ENCODE measurements around the gene SPG11.

Gene SPG11

DNA sequence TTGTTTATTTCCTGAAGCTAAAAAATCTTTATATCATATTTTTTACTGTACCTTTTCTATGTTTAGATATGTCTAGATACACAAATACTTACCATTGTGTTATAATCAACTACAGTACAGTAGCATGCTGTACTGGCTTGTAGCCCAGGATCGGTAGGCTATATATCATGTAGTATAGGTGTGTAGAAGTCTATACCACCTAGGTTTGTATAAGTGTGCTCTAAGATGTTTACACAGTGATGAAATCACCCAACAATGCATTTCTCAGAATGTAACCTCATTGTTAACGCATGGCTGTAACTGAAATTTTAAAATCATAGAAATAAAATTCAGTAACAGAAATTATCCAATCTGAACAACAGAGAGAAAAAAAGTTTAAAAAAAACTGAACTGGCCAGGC is 83.4 kb downstream of the SPG11 start:
- Histone ChIP-seq H4K91ac (ENCODE audit: low read depth, low read length, poor library complexity) (no peak overlapping the region), H3K27me3 (ENCODE audit: control insufficient read depth in 3 of 3, insufficient read depth in 3 of 3, low read depth in 1 of 3, low read length in 3 of 3) (no peaks in the 10 kb centered on the region), H2AK5ac (ENCODE audit: low read depth, low read length) (no peak overlapping the region), H4K8ac (ENCODE audit: low read depth, low read length) (no peak overlapping the region), H3K9me3 (replicated peaks in 1 of 2; ENCODE audit: control insufficient read depth in 2 of 2, insufficient read depth in 1 of 2, low read depth in 1 of 2, low read length in 2 of 2) (no peaks in the 10 kb centered on the region), H2BK12ac (ENCODE audit: low read length) (no peak overlapping the region), H3K4me2 (ENCODE audit: insufficient read depth, low read length, poor library complexity, severe bottlenecking) (no peak overlapping the region), H3K4me1 (ENCODE audit: control insufficient read depth in 2 of 2, insufficient read depth in 1 of 2, low read depth in 1 of 2, low read length in 2 of 2) (no peaks in the 10 kb centered on the region), H3K79me1 (ENCODE audit: low read depth, low read length) (no peaks in the 10 kb centered on the region), H2BK120ac (ENCODE audit: low read depth, low read length) (no peak overlapping the region), H3K14ac (ENCODE audit: low read length) (no peak overlapping the region), H2BK5ac (ENCODE audit: low read length) (no peak overlapping the region), H3K27ac (replicated peaks; ENCODE audit: low read length) (no peak overlapping the region), H3K23ac (ENCODE audit: low read depth, low read length, poor library complexity) (no peak overlapping the region), H3K18ac (ENCODE audit: low read length) (no peak overlapping the region), H3K4me3 (ENCODE audit: low read length in 2 of 2) (no peak overlapping the region), H3K4ac (ENCODE audit: low read length) (no peak overlapping the region), H2BK15ac (ENCODE audit: low read length) (no peak overlapping the region), H3K9ac (ENCODE audit: low read depth, low read length, poor library complexity) (no peak overlapping the region), H3K36me3 (replicated peaks in 1 of 2; ENCODE audit: control insufficient read depth in 2 of 2, insufficient read depth in 2 of 2, low read length in 2 of 2) (peaks cover 6 to 64% of the 10 kb centered on the region in 2 donors), H2AFZ (ENCODE audit: low read length) (no peak overlapping the region)
- no CpG with 5 or more reads among the region's 2 CpGs for WGBS, 2 donors (ENCODE audit: extremely low coverage in 2 of 2, insufficient read length in 2 of 2, insufficient replicate concordance in 1 of 2)
- no peak for DNase-seq (ENCODE audit: low spot score)

DNA sequence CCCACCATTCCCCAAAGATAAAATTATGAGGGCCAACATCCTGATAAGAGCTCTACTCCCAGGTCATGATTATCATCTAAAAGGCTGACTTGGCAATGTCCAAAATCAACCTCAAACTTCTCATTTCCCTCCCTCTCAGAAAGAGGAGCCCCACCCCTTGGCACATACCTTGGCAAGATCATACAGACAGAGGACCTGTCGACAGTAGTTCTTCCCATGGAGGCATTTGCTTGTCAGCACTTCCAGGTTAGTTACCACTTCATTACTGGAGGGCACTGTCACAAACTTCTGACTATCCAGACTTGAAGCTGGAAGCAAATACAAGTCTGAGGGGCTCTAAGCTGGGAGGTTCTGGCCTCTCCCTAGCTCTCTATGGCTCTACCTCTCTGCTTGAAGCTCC is 88.7 kb downstream of the SPG11 start:
- no peak overlapping the region for H2BK5ac ChIP-seq (ENCODE audit: low read length)
- H2AFZ ChIP-seq (ENCODE audit: low read length): no peak overlapping the region
- H3K27ac ChIP-seq (replicated peaks; ENCODE audit: low read length): no peak overlapping the region
- no peak for DNase-seq (ENCODE audit: low spot score)
- no peak overlapping the region for H3K4me3 ChIP-seq (ENCODE audit: low read length in 2 of 2)
- no peak overlapping the region for H3K9ac ChIP-seq (ENCODE audit: low read depth, low read length, poor library complexity)
- H2BK120ac ChIP-seq (ENCODE audit: low read depth, low read length): no peak overlapping the region
- no CpG with 5 or more reads among the region's 1 CpG for WGBS, 2 donors (ENCODE audit: extremely low coverage in 2 of 2, insufficient read length in 2 of 2, insufficient replicate concordance in 1 of 2)
- H3K18ac ChIP-seq (ENCODE audit: low read length): no peak overlapping the region
- H3K4me1 ChIP-seq (ENCODE audit: control insufficient read depth in 2 of 2, insufficient read depth in 1 of 2, low read depth in 1 of 2, low read length in 2 of 2): no peaks in the 10 kb centered on the region
- H2AK5ac ChIP-seq (ENCODE audit: low read depth, low read length): no peak overlapping the region
- peaks cover 2% of the 10 kb centered on the region for H3K79me1 ChIP-seq (ENCODE audit: low read depth, low read length)
- H4K91ac ChIP-seq (ENCODE audit: low read depth, low read length, poor library complexity): no peak overlapping the region
- H3K9me3 ChIP-seq (replicated peaks in 1 of 2; ENCODE audit: control insufficient read depth in 2 of 2, insufficient read depth in 1 of 2, low read depth in 1 of 2, low read length in 2 of 2): no peaks in the 10 kb centered on the region
- no peaks in the 10 kb centered on the region for H3K27me3 ChIP-seq (ENCODE audit: control insufficient read depth in 3 of 3, insufficient read depth in 3 of 3, low read depth in 1 of 3, low read length in 3 of 3)
- H3K23ac ChIP-seq (ENCODE audit: low read depth, low read length, poor library complexity): no peak overlapping the region
- no peak overlapping the region for H2BK15ac ChIP-seq (ENCODE audit: low read length)
- no peak overlapping the region for H3K4ac ChIP-seq (ENCODE audit: low read length)
- H4K8ac ChIP-seq (ENCODE audit: low read depth, low read length): no peak overlapping the region
- no peak overlapping the region for H3K14ac ChIP-seq (ENCODE audit: low read length)
- no peak overlapping the region for H3K4me2 ChIP-seq (ENCODE audit: insufficient read depth, low read length, poor library complexity, severe bottlenecking)
- H3K36me3 ChIP-seq (replicated peaks in 1 of 2; ENCODE audit: control insufficient read depth in 2 of 2, insufficient read depth in 2 of 2, low read length in 2 of 2): peaks cover 13 to 55% of the 10 kb centered on the region in 2 donors
- no peak overlapping the region for H2BK12ac ChIP-seq (ENCODE audit: low read length)

DNA sequence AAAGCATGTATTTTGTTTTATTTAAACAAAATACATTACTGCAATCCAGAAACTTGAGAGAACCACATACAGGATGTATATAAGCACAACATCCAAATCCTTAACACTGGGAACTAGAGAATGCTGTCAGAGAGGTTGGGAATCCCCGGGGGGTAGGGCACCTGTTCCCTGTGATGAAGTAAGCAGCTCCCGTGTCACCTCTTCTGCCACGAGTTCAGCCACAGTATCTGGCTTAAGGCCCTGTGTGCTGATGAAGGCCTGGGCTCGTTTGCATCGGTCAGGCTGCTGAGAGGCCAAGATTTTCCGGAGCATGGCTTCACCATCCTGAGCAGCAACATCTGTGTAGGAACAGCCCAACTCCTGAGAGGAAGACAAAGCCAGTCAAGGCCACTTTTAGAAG is 90.1 kb downstream of the SPG11 start:
- H3K4me2 ChIP-seq (ENCODE audit: insufficient read depth, low read length, poor library complexity, severe bottlenecking): no peak overlapping the region

DNA sequence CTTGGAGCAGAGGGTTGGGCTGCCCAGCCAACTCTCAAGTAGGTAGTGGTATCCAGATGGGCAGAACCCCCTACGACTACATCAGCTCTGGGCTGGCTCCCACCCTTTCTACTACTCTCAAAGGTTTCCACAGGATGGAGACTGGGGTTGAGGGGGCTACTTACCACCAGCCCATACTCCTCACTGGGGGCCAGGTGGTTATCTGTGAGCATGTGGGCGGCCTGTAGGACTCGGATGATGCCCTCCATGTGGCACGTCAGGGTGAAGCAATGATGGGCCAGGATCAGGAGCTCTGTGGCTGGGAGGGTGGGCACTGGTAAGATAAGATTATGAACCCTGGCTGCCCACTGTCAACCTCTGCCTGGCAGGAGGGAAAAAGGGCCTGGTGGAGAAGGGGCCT is 93.1 kb downstream of the SPG11 start:
- DNase-seq (ENCODE audit: low spot score): no peak
- H4K91ac ChIP-seq (ENCODE audit: low read depth, low read length, poor library complexity): no peak overlapping the region
- H2BK15ac ChIP-seq (ENCODE audit: low read length): no peak overlapping the region
- H3K27ac ChIP-seq (replicated peaks; ENCODE audit: low read length): no peak overlapping the region
- no peak overlapping the region for H3K14ac ChIP-seq (ENCODE audit: low read length)
- no peak overlapping the region for H2BK120ac ChIP-seq (ENCODE audit: low read depth, low read length)
- no peak overlapping the region for H4K8ac ChIP-seq (ENCODE audit: low read depth, low read length)
- no peak overlapping the region for H3K4me3 ChIP-seq (ENCODE audit: low read length in 2 of 2)
- H3K4me2 ChIP-seq (ENCODE audit: insufficient read depth, low read length, poor library complexity, severe bottlenecking): no peak overlapping the region
- peaks cover 10 to 11% of the 10 kb centered on the region in 2 donors for H3K9me3 ChIP-seq (replicated peaks in 1 of 2; ENCODE audit: control insufficient read depth in 2 of 2, insufficient read depth in 1 of 2, low read depth in 1 of 2, low read length in 2 of 2)
- H2BK5ac ChIP-seq (ENCODE audit: low read length): no peak overlapping the region
- H3K4ac ChIP-seq (ENCODE audit: low read length): no peak overlapping the region
- no peak overlapping the region for H3K23ac ChIP-seq (ENCODE audit: low read depth, low read length, poor library complexity)
- peaks cover 29 to 88% of the 10 kb centered on the region in 2 donors for H3K36me3 ChIP-seq (replicated peaks in 1 of 2; ENCODE audit: control insufficient read depth in 2 of 2, insufficient read depth in 2 of 2, low read length in 2 of 2)
- peaks cover 2% of the 10 kb centered on the region for H3K79me1 ChIP-seq (ENCODE audit: low read depth, low read length)
- H2BK12ac ChIP-seq (ENCODE audit: low read length): no peak overlapping the region
- no peak overlapping the region for H2AK5ac ChIP-seq (ENCODE audit: low read depth, low read length)
- H2AFZ ChIP-seq (ENCODE audit: low read length): no peak overlapping the region
- no CpG with 5 or more reads among the region's 4 CpGs for WGBS, 2 donors (ENCODE audit: extremely low coverage in 2 of 2, insufficient read length in 2 of 2, insufficient replicate concordance in 1 of 2)
- no peak overlapping the region for H3K9ac ChIP-seq (ENCODE audit: low read depth, low read length, poor library complexity)
- no peaks in the 10 kb centered on the region for H3K4me1 ChIP-seq (ENCODE audit: control insufficient read depth in 2 of 2, insufficient read depth in 1 of 2, low read depth in 1 of 2, low read length in 2 of 2)
- peak overlapping the region; percentile 25 for H3K18ac ChIP-seq (ENCODE audit: low read length)
- no peaks in the 10 kb centered on the region for H3K27me3 ChIP-seq (ENCODE audit: control insufficient read depth in 3 of 3, insufficient read depth in 3 of 3, low read depth in 1 of 3, low read length in 3 of 3)

More for the DNA sequence above, 90.1 kb downstream of the SPG11 start:
- Histone ChIP-seq H3K4ac (ENCODE audit: low read length) (no peak overlapping the region), H3K27ac (replicated peaks; ENCODE audit: low read length) (no peak overlapping the region), H4K91ac (ENCODE audit: low read depth, low read length, poor library complexity) (no peak overlapping the region), H3K9ac (ENCODE audit: low read depth, low read length, poor library complexity) (peak overlapping the region; percentile 21), H3K14ac (ENCODE audit: low read length) (no peak overlapping the region), H3K18ac (ENCODE audit: low read length) (no peak overlapping the region), H3K9me3 (replicated peaks in 1 of 2; ENCODE audit: control insufficient read depth in 2 of 2, insufficient read depth in 1 of 2, low read depth in 1 of 2, low read length in 2 of 2) (no peaks in the 10 kb centered on the region), H3K79me1 (ENCODE audit: low read depth, low read length) (peaks cover 2% of the 10 kb centered on the region), H3K4me3 (ENCODE audit: low read length in 2 of 2) (no peak overlapping the region), H3K23ac (ENCODE audit: low read depth, low read length, poor library complexity) (no peak overlapping the region), H2BK15ac (ENCODE audit: low read length) (no peak overlapping the region), H2AFZ (ENCODE audit: low read length) (no peak overlapping the region), H2BK5ac (ENCODE audit: low read length) (no peak overlapping the region), H2BK120ac (ENCODE audit: low read depth, low read length) (no peak overlapping the region), H2BK12ac (ENCODE audit: low read length) (no peak overlapping the region), H3K27me3 (ENCODE audit: control insufficient read depth in 3 of 3, insufficient read depth in 3 of 3, low read depth in 1 of 3, low read length in 3 of 3) (no peaks in the 10 kb centered on the region), H3K4me1 (ENCODE audit: control insufficient read depth in 2 of 2, insufficient read depth in 1 of 2, low read depth in 1 of 2, low read length in 2 of 2) (no peaks in the 10 kb centered on the region), H2AK5ac (ENCODE audit: low read depth, low read length) (no peak overlapping the region), H3K36me3 (replicated peaks in 1 of 2; ENCODE audit: control insufficient read depth in 2 of 2, insufficient read depth in 2 of 2, low read length in 2 of 2) (peaks cover 15 to 63% of the 10 kb centered on the region in 2 donors), H4K8ac (ENCODE audit: low read depth, low read length) (no peak overlapping the region)
- DNase-seq (ENCODE audit: low spot score): no peak
- no CpG with 5 or more reads among the region's 6 CpGs for WGBS, 2 donors (ENCODE audit: extremely low coverage in 2 of 2, insufficient read length in 2 of 2, insufficient replicate concordance in 1 of 2)
